Caco-2 (cell line): ENCODE data around the gene ENPP3. TPM values are rescaled to one million over a fixed set of nuclear protein-coding genes. Genes with fewer than 3 reads are reported as not detected.

Experiments
- BruUV-seq: library from RNA; stranded (reverse); fragments of 400-500 nt; replicated peaks from 2 replicates; lab custom pipeline; 2021; lab: Mats Ljungman, UMichigan
- CTCF ChIA-PET: fragments of 300-600 bp; sonication (Branson Sonifier 250); formaldehyde crosslinking; loops from one replicate; lab custom pipeline; 2022; ENCODE audit warnings: antibody characterized with exemption; lab: Charles Lee
- POLR2A ChIA-PET: fragments of 300-600 bp; sonication (Branson Sonifier 250); formaldehyde crosslinking; loops from one replicate; lab custom pipeline; 2022; ENCODE audit warnings: antibody characterized with exemption; lab: Charles Lee
- DNase-seq, 2 experiments: peaks; one replicate each; pipeline versions ENCODE4 v3.0.0 to v3.0.0-alpha.2; 2020 to 2022
- H3K27me3 ChIP-seq: replicated peaks from 2 replicates; pipeline ENCODE4 v1.6.0; 2011; ENCODE audit warnings: low read length; ENCODE audit not compliant: control insufficient read depth, insufficient read depth
- H3K36me3 ChIP-seq: 2 replicates; pipeline ENCODE4 v1.5.1; 2011; ENCODE audit warnings: low read length; ENCODE audit not compliant: control insufficient read depth, insufficient read depth
- H3K4me1 ChIP-seq: fragments of 250-450 bp; sonication (Bioruptor Pico); 2 replicates; pipeline ENCODE4 v1.5.1; 2020; ENCODE audit warnings: mild to moderate bottlenecking
- H3K4me3 ChIP-seq: 2 replicates; pipeline ENCODE4 v1.5.1; 2011; ENCODE audit warnings: low read depth, mild to moderate bottlenecking, control low read depth, low read length
- H3K9me3 ChIP-seq: fragments of 250-450 bp; sonication (Bioruptor Pico); 2 replicates; pipeline ENCODE4 v1.5.1; 2020; ENCODE audit warnings: mild to moderate bottlenecking, moderate library complexity
- H3K27ac Mint-ChIP-seq: one replicate; pipeline ENCODE4 v1.8.0; 2022; ENCODE audit warnings: mixed read lengths; ENCODE audit not compliant: unreplicated experiment
- H3K27me3 Mint-ChIP-seq: one replicate; pipeline ENCODE4 v1.8.0; 2022; ENCODE audit warnings: mixed read lengths; ENCODE audit not compliant: insufficient read depth, unreplicated experiment
- H3K36me3 Mint-ChIP-seq: one replicate; pipeline ENCODE4 v1.8.0; 2022; ENCODE audit warnings: mild to moderate bottlenecking, mixed read lengths; ENCODE audit not compliant: insufficient read depth, unreplicated experiment
- H3K4me1 Mint-ChIP-seq: one replicate; pipeline ENCODE4 v1.8.0; 2022; ENCODE audit warnings: low read depth, mixed read lengths; ENCODE audit not compliant: unreplicated experiment
- H3K4me3 Mint-ChIP-seq: one replicate; pipeline ENCODE4 v1.8.0; 2022; ENCODE audit warnings: mild to moderate bottlenecking, moderate library complexity, mixed read lengths; ENCODE audit not compliant: unreplicated experiment
- H3K9me3 Mint-ChIP-seq: one replicate; pipeline ENCODE4 v1.8.0; 2022; ENCODE audit warnings: mixed read lengths; ENCODE audit not compliant: unreplicated experiment
- intact Hi-C: fragments of 100-400 bp; cut with micrococcal nuclease; formaldehyde crosslinking; loops from one replicate; pipeline ENCODE4 v1.10.0; 2022; ENCODE audit not compliant: unreplicated experiment
- total RNA-seq: library from RNA; stranded (reverse); gene quantifications from 2 replicates; pipeline ENCODE4 v1.2.3, GENCODE V29; 2022
- TF ChIP-seq, protein P1 (sequence below), 2 experiments: fragments of 200-600 bp in 1 of 2; IDR thresholded peaks; 1 replicate in 1 of 2; 2 replicates in 1 of 2; pipeline versions ENCODE4 v1.5.1 to v1.8.0; 2011 to 2022; ENCODE audit warnings: antibody characterized with exemption in 1 of 2, control low read depth in 1 of 2, inconsistent platforms in 1 of 2, low read depth in 1 of 2, low read length in 1 of 2, mild to moderate bottlenecking in 1 of 2, moderate library complexity in 1 of 2; ENCODE audit not compliant: insufficient read depth in 1 of 2, severe bottlenecking in 1 of 2, unreplicated experiment in 1 of 2

The ENPP3 gene
- total RNA-seq, 1 experiment from 2014 or later, result not detected

DNA sequence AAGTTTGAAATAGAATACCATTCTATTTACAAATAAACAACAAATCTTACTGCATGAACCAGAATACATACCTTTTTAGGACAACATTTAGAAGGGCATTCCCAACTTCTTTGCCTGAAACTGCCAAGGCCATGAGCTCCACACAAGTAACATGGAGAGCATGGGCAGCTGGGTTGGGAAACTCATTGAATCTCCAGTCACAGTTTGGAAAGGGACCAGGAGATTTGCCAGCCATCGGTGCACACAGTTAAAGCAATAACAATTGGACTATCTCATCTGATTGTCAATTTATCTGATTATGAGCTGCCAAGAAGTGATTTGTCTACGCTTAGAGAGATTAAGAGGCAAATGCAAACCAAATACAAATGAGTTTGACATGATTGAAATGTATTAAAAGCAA, 44.2 kb upstream of the ENPP3 start:
- Mint-ChIP-seq H3K36me3 (peaks cover 24% of the 10 kb centered on the region), H3K9me3 (no peaks in the 10 kb centered on the region), H3K27me3 (no peaks in the 10 kb centered on the region), H3K27ac (no peak overlapping the region), H3K4me3 (no peak overlapping the region), H3K4me1 (no peaks in the 10 kb centered on the region)
- DNase-seq, result no peak
- no peaks in the 10 kb centered on the region for H3K27me3 ChIP-seq
- H3K9me3 ChIP-seq, result no peaks in the 10 kb centered on the region
- H3K4me3 ChIP-seq, result no peak overlapping the region
- TF ChIP-seq, protein P1, sequence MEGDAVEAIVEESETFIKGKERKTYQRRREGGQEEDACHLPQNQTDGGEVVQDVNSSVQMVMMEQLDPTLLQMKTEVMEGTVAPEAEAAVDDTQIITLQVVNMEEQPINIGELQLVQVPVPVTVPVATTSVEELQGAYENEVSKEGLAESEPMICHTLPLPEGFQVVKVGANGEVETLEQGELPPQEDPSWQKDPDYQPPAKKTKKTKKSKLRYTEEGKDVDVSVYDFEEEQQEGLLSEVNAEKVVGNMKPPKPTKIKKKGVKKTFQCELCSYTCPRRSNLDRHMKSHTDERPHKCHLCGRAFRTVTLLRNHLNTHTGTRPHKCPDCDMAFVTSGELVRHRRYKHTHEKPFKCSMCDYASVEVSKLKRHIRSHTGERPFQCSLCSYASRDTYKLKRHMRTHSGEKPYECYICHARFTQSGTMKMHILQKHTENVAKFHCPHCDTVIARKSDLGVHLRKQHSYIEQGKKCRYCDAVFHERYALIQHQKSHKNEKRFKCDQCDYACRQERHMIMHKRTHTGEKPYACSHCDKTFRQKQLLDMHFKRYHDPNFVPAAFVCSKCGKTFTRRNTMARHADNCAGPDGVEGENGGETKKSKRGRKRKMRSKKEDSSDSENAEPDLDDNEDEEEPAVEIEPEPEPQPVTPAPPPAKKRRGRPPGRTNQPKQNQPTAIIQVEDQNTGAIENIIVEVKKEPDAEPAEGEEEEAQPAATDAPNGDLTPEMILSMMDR (IDR thresholded peaks at IDR 0.05; ENCODE audit: insufficient read depth in 1 of 2, low read depth in 1 of 2, low read length in 1 of 2, severe bottlenecking in 1 of 2, unreplicated experiment in 1 of 2), result no peak
- intact Hi-C loops, result no loop called here
- ChIA-PET POLR2A (no interaction called here), CTCF (no interaction called here)
- no peaks in the 10 kb centered on the region; the same call in none of the 2 replicates for H3K36me3 ChIP-seq
- no peaks in the 10 kb centered on the region for H3K4me1 ChIP-seq
- BruUV-seq, result no TSS peak

DNA sequence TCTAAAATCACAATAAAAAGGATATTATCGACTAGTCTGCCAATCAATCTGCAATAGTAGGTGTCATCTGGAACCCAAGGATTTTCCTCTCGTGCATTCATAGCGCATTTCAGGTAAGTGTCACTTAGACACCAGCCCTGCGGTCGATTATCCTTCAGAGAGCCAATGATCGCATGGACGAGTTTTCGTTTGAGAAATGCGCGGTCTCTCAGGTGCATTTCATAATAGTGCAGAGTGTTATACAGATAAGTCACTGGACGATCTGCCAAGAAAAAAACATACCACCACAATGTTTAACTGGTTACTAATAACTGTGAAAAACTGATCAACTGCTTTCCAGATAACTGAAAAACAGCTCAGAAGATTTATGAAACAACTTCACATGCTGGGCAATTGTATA, 43.0 kb upstream of the ENPP3 start:
- H3K9me3 Mint-ChIP-seq, result no peaks in the 10 kb centered on the region
- H3K27ac Mint-ChIP-seq, result no peak overlapping the region
- no peaks in the 10 kb centered on the region for H3K9me3 ChIP-seq
- no peaks in the 10 kb centered on the region for H3K27me3 ChIP-seq
- H3K4me3 ChIP-seq, result no peak overlapping the region
- H3K4me1 ChIP-seq, result no peaks in the 10 kb centered on the region
- ChIA-PET CTCF (no interaction called here), POLR2A (no interaction called here)
- H3K4me1 Mint-ChIP-seq, result no peaks in the 10 kb centered on the region
- TF ChIP-seq, protein P1 (IDR thresholded peaks at IDR 0.05; ENCODE audit: insufficient read depth in 1 of 2, low read depth in 1 of 2, low read length in 1 of 2, severe bottlenecking in 1 of 2, unreplicated experiment in 1 of 2), result no peak
- H3K27me3 Mint-ChIP-seq, result no peaks in the 10 kb centered on the region
- intact Hi-C loops, result no loop called here
- no peaks in the 10 kb centered on the region; the same call in 1 of the 2 replicates for H3K36me3 ChIP-seq
- H3K36me3 Mint-ChIP-seq, result peaks cover 20% of the 10 kb centered on the region
- BruUV-seq, result no TSS peak
- no peak for DNase-seq
- no peak overlapping the region for H3K4me3 Mint-ChIP-seq

DNA sequence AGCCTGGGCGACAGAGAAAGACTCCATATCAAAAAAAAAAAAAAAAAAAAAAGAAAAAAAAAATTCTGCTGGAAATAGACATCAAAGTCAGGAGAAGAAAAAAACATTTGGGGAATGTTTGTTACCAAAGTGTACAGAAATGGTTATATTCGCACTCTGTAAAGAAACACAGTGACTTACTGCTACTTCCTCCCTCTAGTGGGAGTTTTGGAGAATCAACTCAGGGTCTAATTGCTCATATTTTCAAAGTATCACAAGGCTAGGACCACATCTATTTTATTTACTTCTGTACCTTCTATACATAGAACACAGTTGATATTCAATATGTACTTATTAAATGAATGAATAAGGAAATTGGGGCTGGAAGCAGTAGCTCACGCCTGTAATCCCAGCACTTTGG, 39.7 kb upstream of the ENPP3 start:
- Mint-ChIP-seq H3K27ac (no peak overlapping the region), H3K4me1 (no peaks in the 10 kb centered on the region), H3K4me3 (no peak overlapping the region), H3K27me3 (no peaks in the 10 kb centered on the region), H3K36me3 (peaks cover 15% of the 10 kb centered on the region), H3K9me3 (no peaks in the 10 kb centered on the region)
- Histone ChIP-seq H3K27me3 (no peaks in the 10 kb centered on the region), H3K4me3 (no peak overlapping the region), H3K9me3 (no peaks in the 10 kb centered on the region), H3K36me3 (no peaks in the 10 kb centered on the region; the same call in 1 of the 2 replicates), H3K4me1 (no peaks in the 10 kb centered on the region)
- intact Hi-C loops, result no loop called here
- ChIA-PET POLR2A (no interaction called here), CTCF (no interaction called here)
- no TSS peak for BruUV-seq
- TF ChIP-seq, protein P1 (IDR thresholded peaks at IDR 0.05; ENCODE audit: insufficient read depth in 1 of 2, low read depth in 1 of 2, low read length in 1 of 2, severe bottlenecking in 1 of 2, unreplicated experiment in 1 of 2), result peak; percentile 26 to 56
- DNase-seq, result peak in 1 of 2 experiments; percentile 1
